ENCODE data around the gene KLHL13.

DNA sequence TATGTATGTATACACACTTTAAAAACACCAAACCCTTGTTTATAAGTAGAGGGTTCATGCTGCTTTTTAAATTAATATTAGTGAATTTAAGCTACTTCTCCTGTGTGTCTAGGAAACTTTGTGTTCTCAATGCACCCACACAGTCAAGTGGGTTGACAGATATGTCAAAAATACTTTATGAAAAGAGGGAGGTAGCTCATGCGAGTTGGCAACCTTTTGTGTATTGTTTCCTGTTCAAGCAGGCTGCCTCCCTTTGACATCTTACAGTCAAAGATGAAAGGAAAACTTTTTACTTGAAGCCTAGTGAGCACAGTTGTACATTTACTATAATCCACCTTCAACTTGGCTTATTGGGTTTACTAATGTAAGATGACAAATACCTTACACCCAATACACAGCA lies 218.4 kb downstream of the KLHL13 start:
- no peak for TF ChIP-seq NFRKB (IDR thresholded peaks at IDR 0.05)
- TF ChIP-seq PKNOX1 (IDR thresholded peaks at IDR 0.05): no peak
- no peak for TF ChIP-seq SUZ12 (IDR thresholded peaks at IDR 0.05)
- TF ChIP-seq LEF1 (IDR thresholded peaks at IDR 0.05; ENCODE audit: borderline replicate concordance): no peak
- no peak for TF ChIP-seq FOXM1 (IDR thresholded peaks at IDR 0.05; ENCODE audit: borderline replicate concordance)
- TF ChIP-seq FOXK2 (IDR thresholded peaks at IDR 0.05): no peak

Data from HEK293T (cell line).